ENCODE measurements around the gene NAB2.

DNA sequence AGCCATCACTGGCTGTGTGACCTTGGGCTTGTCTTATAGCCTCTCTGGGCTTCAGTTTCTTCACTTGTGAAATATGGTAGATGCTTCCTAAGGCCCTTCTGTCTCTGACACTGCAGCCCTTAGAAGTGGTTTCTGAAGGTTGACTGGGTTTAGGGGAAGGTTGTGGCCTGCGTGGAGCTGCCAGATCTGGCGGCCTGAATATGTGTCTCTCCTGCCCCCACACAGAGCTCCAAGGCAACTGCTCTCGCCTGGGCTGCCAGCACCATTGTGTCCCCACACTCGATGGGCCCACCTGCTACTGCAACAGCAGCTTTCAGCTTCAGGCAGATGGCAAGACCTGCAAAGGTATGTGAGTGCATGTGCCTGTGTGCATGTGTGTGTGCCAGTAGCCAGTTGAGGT is 54.5 kb downstream of the NAB2 start:
- TF ChIP-seq ZNF146 (tag by site-specific recombination; IDR thresholded peaks at IDR 0.05) = no peak
- TF ChIP-seq, protein P1, sequence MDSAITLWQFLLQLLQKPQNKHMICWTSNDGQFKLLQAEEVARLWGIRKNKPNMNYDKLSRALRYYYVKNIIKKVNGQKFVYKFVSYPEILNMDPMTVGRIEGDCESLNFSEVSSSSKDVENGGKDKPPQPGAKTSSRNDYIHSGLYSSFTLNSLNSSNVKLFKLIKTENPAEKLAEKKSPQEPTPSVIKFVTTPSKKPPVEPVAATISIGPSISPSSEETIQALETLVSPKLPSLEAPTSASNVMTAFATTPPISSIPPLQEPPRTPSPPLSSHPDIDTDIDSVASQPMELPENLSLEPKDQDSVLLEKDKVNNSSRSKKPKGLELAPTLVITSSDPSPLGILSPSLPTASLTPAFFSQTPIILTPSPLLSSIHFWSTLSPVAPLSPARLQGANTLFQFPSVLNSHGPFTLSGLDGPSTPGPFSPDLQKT (IDR thresholded peaks at IDR 0.05; ENCODE audit: borderline replicate concordance, low read depth, low read length) = no peak
- TF ChIP-seq, protein P2, sequence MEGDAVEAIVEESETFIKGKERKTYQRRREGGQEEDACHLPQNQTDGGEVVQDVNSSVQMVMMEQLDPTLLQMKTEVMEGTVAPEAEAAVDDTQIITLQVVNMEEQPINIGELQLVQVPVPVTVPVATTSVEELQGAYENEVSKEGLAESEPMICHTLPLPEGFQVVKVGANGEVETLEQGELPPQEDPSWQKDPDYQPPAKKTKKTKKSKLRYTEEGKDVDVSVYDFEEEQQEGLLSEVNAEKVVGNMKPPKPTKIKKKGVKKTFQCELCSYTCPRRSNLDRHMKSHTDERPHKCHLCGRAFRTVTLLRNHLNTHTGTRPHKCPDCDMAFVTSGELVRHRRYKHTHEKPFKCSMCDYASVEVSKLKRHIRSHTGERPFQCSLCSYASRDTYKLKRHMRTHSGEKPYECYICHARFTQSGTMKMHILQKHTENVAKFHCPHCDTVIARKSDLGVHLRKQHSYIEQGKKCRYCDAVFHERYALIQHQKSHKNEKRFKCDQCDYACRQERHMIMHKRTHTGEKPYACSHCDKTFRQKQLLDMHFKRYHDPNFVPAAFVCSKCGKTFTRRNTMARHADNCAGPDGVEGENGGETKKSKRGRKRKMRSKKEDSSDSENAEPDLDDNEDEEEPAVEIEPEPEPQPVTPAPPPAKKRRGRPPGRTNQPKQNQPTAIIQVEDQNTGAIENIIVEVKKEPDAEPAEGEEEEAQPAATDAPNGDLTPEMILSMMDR (tag by site-specific recombination; IDR thresholded peaks at IDR 0.05) = no peak
- TF ChIP-seq, protein P3, sequence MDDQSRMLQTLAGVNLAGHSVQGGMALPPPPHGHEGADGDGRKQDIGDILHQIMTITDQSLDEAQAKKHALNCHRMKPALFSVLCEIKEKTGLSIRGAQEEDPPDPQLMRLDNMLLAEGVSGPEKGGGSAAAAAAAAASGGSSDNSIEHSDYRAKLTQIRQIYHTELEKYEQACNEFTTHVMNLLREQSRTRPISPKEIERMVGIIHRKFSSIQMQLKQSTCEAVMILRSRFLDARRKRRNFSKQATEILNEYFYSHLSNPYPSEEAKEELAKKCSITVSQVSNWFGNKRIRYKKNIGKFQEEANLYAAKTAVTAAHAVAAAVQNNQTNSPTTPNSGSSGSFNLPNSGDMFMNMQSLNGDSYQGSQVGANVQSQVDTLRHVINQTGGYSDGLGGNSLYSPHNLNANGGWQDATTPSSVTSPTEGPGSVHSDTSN (CRISPR knock-in tag; IDR thresholded peaks at IDR 0.05) = no peak
- TF ChIP-seq, protein P4, sequence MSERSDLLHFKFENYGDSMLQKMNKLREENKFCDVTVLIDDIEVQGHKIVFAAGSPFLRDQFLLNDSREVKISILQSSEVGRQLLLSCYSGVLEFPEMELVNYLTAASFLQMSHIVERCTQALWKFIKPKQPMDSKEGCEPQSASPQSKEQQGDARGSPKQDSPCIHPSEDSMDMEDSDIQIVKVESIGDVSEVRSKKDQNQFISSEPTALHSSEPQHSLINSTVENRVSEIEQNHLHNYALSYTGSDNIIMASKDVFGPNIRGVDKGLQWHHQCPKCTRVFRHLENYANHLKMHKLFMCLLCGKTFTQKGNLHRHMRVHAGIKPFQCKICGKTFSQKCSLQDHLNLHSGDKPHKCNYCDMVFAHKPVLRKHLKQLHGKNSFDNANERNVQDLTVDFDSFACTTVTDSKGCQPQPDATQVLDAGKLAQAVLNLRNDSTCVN (tag by site-specific recombination; optimal IDR thresholded peaks at IDR 0.05) = no peak
- TF ChIP-seq ZNF23 (tag by site-specific recombination; IDR thresholded peaks at IDR 0.05; ENCODE audit: borderline replicate concordance) = no peak
- TF ChIP-seq, protein P5, sequence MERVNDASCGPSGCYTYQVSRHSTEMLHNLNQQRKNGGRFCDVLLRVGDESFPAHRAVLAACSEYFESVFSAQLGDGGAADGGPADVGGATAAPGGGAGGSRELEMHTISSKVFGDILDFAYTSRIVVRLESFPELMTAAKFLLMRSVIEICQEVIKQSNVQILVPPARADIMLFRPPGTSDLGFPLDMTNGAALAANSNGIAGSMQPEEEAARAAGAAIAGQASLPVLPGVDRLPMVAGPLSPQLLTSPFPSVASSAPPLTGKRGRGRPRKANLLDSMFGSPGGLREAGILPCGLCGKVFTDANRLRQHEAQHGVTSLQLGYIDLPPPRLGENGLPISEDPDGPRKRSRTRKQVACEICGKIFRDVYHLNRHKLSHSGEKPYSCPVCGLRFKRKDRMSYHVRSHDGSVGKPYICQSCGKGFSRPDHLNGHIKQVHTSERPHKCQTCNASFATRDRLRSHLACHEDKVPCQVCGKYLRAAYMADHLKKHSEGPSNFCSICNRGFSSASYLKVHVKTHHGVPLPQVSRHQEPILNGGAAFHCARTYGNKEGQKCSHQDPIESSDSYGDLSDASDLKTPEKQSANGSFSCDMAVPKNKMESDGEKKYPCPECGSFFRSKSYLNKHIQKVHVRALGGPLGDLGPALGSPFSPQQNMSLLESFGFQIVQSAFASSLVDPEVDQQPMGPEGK (tag by site-specific recombination; IDR thresholded peaks at IDR 0.05) = no peak
- TF ChIP-seq ZNF114 (tag by site-specific recombination; IDR thresholded peaks at IDR 0.05) = no peak
